ENCODE results near the gene TDRD9. TPM values are rescaled to one million over a fixed set of nuclear protein-coding genes. Genes with fewer than 3 reads are reported as not detected.

The TDRD9 gene
- total RNA-seq, 3 donors from 2014 or later: 0.96 to 4.0 (median 2.9) TPM

DNA sequence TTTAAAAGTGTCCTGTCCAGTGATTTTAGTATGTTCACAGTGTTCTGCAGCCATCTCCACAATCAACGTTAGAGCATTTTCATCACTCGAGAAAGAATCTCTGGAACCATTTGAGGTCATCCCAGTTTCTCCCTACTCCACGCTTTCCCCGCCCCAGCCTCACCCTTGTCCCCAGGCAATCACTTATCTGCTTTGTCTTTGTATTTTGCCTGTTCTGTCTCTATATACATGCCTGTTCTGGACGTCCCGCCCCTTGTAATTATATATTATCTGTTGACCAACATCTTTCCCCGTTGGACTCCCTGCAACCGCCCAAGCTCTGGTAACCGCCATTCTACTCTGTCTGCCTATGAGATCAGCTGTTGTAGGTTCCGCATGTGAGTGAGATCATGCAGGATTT is 135.7 kb downstream of the TDRD9 start:
- intact Hi-C loops (cut with DNase I; ENCODE audit: low total_unique reads): no loop called here
- Histone ChIP-seq H3K27ac (no peak overlapping the region), H3K4me3 (no peak overlapping the region), H3K4me1 (no peaks in the 10 kb centered on the region), H3K9me3 (peaks cover 8 to 17% of the 10 kb centered on the region in 2 donors), H3K27me3 (peaks cover 0 to 7% of the 10 kb centered on the region in 2 donors), H3K36me3 (no peaks in the 10 kb centered on the region)
- TF ChIP-seq POLR2AphosphoS5 (IDR thresholded peaks at IDR 0.05): no peak
- TF ChIP-seq, protein P1, sequence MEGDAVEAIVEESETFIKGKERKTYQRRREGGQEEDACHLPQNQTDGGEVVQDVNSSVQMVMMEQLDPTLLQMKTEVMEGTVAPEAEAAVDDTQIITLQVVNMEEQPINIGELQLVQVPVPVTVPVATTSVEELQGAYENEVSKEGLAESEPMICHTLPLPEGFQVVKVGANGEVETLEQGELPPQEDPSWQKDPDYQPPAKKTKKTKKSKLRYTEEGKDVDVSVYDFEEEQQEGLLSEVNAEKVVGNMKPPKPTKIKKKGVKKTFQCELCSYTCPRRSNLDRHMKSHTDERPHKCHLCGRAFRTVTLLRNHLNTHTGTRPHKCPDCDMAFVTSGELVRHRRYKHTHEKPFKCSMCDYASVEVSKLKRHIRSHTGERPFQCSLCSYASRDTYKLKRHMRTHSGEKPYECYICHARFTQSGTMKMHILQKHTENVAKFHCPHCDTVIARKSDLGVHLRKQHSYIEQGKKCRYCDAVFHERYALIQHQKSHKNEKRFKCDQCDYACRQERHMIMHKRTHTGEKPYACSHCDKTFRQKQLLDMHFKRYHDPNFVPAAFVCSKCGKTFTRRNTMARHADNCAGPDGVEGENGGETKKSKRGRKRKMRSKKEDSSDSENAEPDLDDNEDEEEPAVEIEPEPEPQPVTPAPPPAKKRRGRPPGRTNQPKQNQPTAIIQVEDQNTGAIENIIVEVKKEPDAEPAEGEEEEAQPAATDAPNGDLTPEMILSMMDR (IDR thresholded peaks at IDR 0.05): no peak
- TF ChIP-seq POLR2A (IDR thresholded peaks at IDR 0.05): no peak
- no peak for DNase-seq (ENCODE audit: low spot score in 2 of 2)

DNA sequence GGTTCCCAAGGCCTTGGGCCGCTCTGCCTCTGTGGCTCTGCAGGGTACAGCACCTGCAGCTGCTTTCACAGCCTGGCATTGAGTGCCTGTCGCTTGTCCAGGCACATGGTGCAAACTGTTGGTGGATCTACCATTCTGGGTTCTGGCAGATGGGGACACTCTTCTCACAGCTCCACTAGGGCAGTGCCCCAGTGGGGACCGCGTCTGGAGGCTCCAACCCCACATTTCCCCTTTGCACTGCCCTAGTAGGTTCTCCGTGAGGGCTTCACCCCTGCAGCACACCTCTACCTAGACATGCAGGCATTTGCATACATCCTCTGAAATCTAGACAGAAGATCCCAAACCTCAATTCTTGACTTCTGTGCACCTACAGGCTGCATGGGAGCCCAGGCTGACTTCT is 138.0 kb downstream of the TDRD9 start:
- H3K27ac ChIP-seq: no peak overlapping the region
- no peaks in the 10 kb centered on the region for H3K4me1 ChIP-seq
- intact Hi-C loops (cut with DNase I; ENCODE audit: low total_unique reads): no loop called here
- peaks cover 0 to 16% of the 10 kb centered on the region in 2 donors for H3K27me3 ChIP-seq
- no peaks in the 10 kb centered on the region for H3K36me3 ChIP-seq
- TF ChIP-seq POLR2AphosphoS5 (IDR thresholded peaks at IDR 0.05) (no peak), POLR2A (IDR thresholded peaks at IDR 0.05) (no peak)
- TF ChIP-seq, protein P1 (IDR thresholded peaks at IDR 0.05): no peak
- no peak overlapping the region for H3K4me3 ChIP-seq
- H3K9me3 ChIP-seq: peaks cover 8 to 17% of the 10 kb centered on the region in 2 donors
- DNase-seq (ENCODE audit: low spot score in 2 of 2): no peak

DNA sequence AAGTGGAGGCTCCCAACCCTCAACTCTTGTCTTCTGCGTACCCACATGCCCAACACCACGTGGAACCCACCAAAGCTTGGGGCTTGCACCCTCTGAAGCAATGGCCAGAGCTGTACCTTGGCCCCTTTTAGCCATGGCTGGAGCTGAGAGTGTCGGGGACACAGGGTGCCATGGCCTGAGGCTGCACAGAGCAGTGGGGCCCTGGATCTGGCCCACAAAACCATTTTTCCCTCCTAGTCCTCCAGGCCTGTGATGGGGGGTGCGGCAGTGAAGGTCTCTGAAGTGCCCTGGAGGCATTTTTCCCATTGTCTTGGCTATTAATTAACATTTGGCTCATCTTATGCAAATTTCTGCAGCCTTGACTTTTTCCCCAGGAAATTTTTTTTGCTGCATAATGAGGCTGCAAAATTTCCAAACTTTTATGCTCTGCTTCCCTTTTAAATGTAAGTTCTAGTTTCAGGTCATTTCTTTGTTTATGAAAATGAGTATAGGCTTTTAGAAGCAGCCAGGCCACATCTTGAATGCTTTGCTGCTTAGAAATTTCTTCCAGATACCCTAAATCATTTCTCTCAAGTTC is 138.6 kb downstream of the TDRD9 start:
- Histone ChIP-seq H3K36me3 (no peaks in the 10 kb centered on the region), H3K4me3 (no peak overlapping the region), H3K9me3 (peaks cover 8 to 17% of the 10 kb centered on the region in 2 donors), H3K27me3 (peaks cover 0 to 16% of the 10 kb centered on the region in 2 donors), H3K4me1 (no peaks in the 10 kb centered on the region), H3K27ac (no peak overlapping the region)
- TF ChIP-seq POLR2A (IDR thresholded peaks at IDR 0.05) (no peak), POLR2AphosphoS5 (IDR thresholded peaks at IDR 0.05) (no peak)
- TF ChIP-seq, protein P1 (IDR thresholded peaks at IDR 0.05): no peak
- DNase-seq (ENCODE audit: low spot score in 2 of 2): no peak
- intact Hi-C loops (cut with DNase I; ENCODE audit: low total_unique reads): no loop called here

DNA sequence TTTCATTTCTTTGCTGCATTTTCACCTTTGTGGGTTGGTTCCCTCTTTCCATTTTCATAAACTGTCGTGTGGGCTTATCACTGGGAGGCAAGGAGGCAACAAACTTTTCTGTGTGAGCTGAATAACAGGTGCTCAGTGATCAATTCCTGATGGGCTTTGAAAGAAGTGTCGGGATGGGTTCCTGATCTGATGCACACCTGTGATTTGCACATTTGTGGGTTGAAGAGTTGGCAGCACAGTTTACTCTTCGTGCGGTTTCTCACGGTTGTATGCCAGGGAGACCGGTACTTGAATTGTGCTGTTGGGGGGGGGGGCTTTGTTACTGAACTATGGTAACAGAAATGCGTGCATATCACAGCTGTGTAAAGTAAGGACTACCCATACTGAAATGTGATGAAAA is 141.3 kb downstream of the TDRD9 start:
- H3K27ac ChIP-seq: no peak overlapping the region
- no peak for TF ChIP-seq POLR2A (IDR thresholded peaks at IDR 0.05)
- intact Hi-C loops (cut with DNase I; ENCODE audit: low total_unique reads): no loop called here
- DNase-seq (ENCODE audit: low spot score in 2 of 2): no peak
- no peaks in the 10 kb centered on the region for H3K4me1 ChIP-seq
- H3K9me3 ChIP-seq: peaks cover 13 to 27% of the 10 kb centered on the region in 2 donors
- H3K36me3 ChIP-seq: no peaks in the 10 kb centered on the region
- H3K4me3 ChIP-seq: no peak overlapping the region
- H3K27me3 ChIP-seq: peaks cover 0 to 21% of the 10 kb centered on the region in 2 donors

DNA sequence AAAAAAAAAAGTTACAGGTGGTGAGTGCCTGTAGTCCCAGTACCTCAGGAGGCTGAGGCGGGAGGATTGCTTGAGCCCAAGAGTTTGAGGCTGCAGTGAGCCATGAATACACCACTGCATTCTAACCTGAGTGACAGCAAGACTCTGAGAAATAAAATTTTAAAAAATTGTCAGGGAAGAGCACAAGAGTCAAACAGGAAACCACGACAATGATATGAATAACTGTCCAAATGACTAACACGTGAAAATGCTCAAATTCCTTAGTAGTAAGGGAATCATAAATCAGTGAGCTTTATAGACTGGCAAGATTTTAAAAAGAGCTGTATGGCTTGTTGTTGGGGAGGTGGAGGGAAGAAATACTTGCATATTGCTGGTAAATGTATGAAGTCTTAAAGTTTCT is 144.3 kb downstream of the TDRD9 start:
- H3K4me3 ChIP-seq: no peak overlapping the region
- no peak for DNase-seq (ENCODE audit: low spot score in 2 of 2)
- H3K9me3 ChIP-seq: peaks cover 5 to 10% of the 10 kb centered on the region in 2 donors
- TF ChIP-seq POLR2AphosphoS5 (IDR thresholded peaks at IDR 0.05) (no peak), POLR2A (IDR thresholded peaks at IDR 0.05) (no peak)
- TF ChIP-seq, protein P1 (IDR thresholded peaks at IDR 0.05): no peak
- no peaks in the 10 kb centered on the region for H3K4me1 ChIP-seq
- H3K36me3 ChIP-seq: no peaks in the 10 kb centered on the region
- peaks cover 0 to 21% of the 10 kb centered on the region in 2 donors for H3K27me3 ChIP-seq
- no peak overlapping the region for H3K27ac ChIP-seq
- intact Hi-C loops (cut with DNase I; ENCODE audit: low total_unique reads): no loop called here

All from breast epithelium (tissue), 4 donors.